GM12878 (cell line): ENCODE results near the gene LRRN2. TPM values are rescaled to one million over a fixed set of nuclear protein-coding genes. Genes with fewer than 3 reads are reported as not detected.

ENCODE experiments used
- ATAC-seq: fragments of 200-7000 bp; cut with Tn5 transposase; 3 replicates; pipeline ENCODE4 v1.9.1; 2020; ENCODE audit warnings: mild to moderate bottlenecking, moderate library complexity
- BruUV-seq: library from RNA; stranded (reverse); fragments of 400-500 nt; replicated peaks from 2 replicates; lab custom pipeline; 2021; lab: Mats Ljungman, UMichigan
- CTCF ChIA-PET: fragments of 300-600 bp; sonication (Branson Sonifier 250); formaldehyde crosslinking; extraction: SDS; loops from one replicate; lab custom pipeline; 2021; ENCODE audit warnings: inconsistent platforms; lab: Yijun Ruan, JAX
- POLR2A ChIA-PET: fragments of 350-600 bp; formaldehyde crosslinking; extraction: SDS; loops from one replicate; lab custom pipeline; 2021; ENCODE audit warnings: inconsistent platforms; lab: Charles Lee
- RAD21 ChIA-PET: fragments of 300-600 bp; sonication (Branson Sonifier 250); formaldehyde crosslinking; loops from one replicate; lab custom pipeline; 2023; ENCODE audit warnings: antibody characterized with exemption; ENCODE audit not compliant: unreplicated experiment; lab: Charles Lee
- SMC1A ChIA-PET: fragments of 300-600 bp; sonication (Branson Sonifier 250); formaldehyde crosslinking; loops from one replicate; lab custom pipeline; 2023; ENCODE audit not compliant: unreplicated experiment, uncharacterized antibody; lab: Charles Lee
- DNase-seq: peaks from one replicate; pipeline ENCODE4 v3.0.0-alpha.2; 2011; ENCODE audit warnings: low read depth, low spot score
- FAIRE-seq: peaks from 3 replicates; lab custom pipeline; 2011; peaks lifted over from hg19 to GRCh38; lab: Jason Lieb, UNC
- H2AFZ ChIP-seq: 2 replicates; pipeline ENCODE4 v1.6.0; 2011; ENCODE audit warnings: low read depth, low read length, control low read depth; ENCODE audit not compliant: control insufficient read depth
- H3K27ac ChIP-seq: 2 replicates; pipeline ENCODE4 v1.5.1; 2011; ENCODE audit warnings: control low read depth; ENCODE audit not compliant: control insufficient read depth, insufficient read depth
- H3K27me3 ChIP-seq, 2 experiments: replicated peaks in 1 of 2; 2 replicates each; pipeline versions ENCODE4 v1.6.0 to v1.6.1; 2011; ENCODE audit warnings: low read length in 1 of 2; ENCODE audit not compliant: control insufficient read depth in 2 of 2, insufficient read depth in 2 of 2
- H3K36me3 ChIP-seq, 2 experiments: 2 replicates each; pipeline ENCODE4 v1.5.1; 2011; ENCODE audit warnings: low read length in 1 of 2; ENCODE audit not compliant: control insufficient read depth in 2 of 2, insufficient read depth in 2 of 2
- H3K4me1 ChIP-seq: 2 replicates; pipeline ENCODE4 v1.6.1; 2011; ENCODE audit warnings: mild to moderate bottlenecking, low read length, moderate library complexity, mixed read lengths; ENCODE audit not compliant: control insufficient read depth, insufficient read depth
- H3K4me2 ChIP-seq: 2 replicates; pipeline ENCODE4 v1.6.0; 2011; ENCODE audit warnings: control low read depth; ENCODE audit not compliant: control insufficient read depth, insufficient read depth
- H3K4me3 ChIP-seq: fragments of 200-600 bp; sonication (generic); 2 replicates; pipeline ENCODE4 v1.5.1; 2016
- H3K79me2 ChIP-seq: 2 replicates; pipeline ENCODE4 v1.6.0; 2011; ENCODE audit warnings: low read length; ENCODE audit not compliant: control insufficient read depth, insufficient read depth
- H3K9ac ChIP-seq: 2 replicates; pipeline ENCODE4 v1.8.0; 2011; ENCODE audit warnings: low read length, control low read depth, mixed read lengths; ENCODE audit not compliant: control insufficient read depth, insufficient read depth
- H3K9me3 ChIP-seq: replicated peaks from 3 replicates; pipeline ENCODE4 v1.5.1; 2011; ENCODE audit warnings: mild to moderate bottlenecking, low read length; ENCODE audit not compliant: control insufficient read depth, insufficient read depth
- H4K20me1 ChIP-seq: 2 replicates; pipeline ENCODE4 v1.6.0; 2011; ENCODE audit not compliant: control insufficient read depth, insufficient read depth
- HDAC6 ChIP-seq: fragments of 200-600 bp; sonication (generic); IDR thresholded peaks from one replicate; pipeline ENCODE4 v1.8.0; 2017; ENCODE audit warnings: antibody characterized with exemption; ENCODE audit not compliant: unreplicated experiment
- NFIC ChIP-seq: IDR thresholded peaks from 2 replicates; pipeline ENCODE4 v1.6.1; 2012; ENCODE audit warnings: low read depth, mild to moderate bottlenecking, inconsistent platforms, low read length, moderate library complexity
- NR2C1 ChIP-seq: fragments of 450-650 bp; IDR thresholded peaks from 2 replicates; pipeline ENCODE4 v1.6.1; 2017; ENCODE audit warnings: antibody characterized with exemption, mild to moderate bottlenecking, moderate library complexity
- SIX5 ChIP-seq: IDR thresholded peaks from 2 replicates; pipeline ENCODE4 v1.6.1; 2011; ENCODE audit warnings: mild to moderate bottlenecking, low read depth, low read length, moderate library complexity; ENCODE audit not compliant: severe bottlenecking
- ZBTB11 ChIP-seq: fragments of 450-650 bp; formaldehyde crosslinking; IDR thresholded peaks from 2 replicates; pipeline ENCODE4 v1.5.0; 2022; ENCODE audit warnings: mild to moderate bottlenecking, missing genetic modification characterization
- WGBS: methylation state at CpG from one replicate; pipeline ENCODE4 v1.1.6; 2016; ENCODE audit warnings: low lambda C conversion rate; ENCODE audit not compliant: insufficient replicate concordance, insufficient coverage; ENCODE audit errors: missing lambda C conversion rate; 5-methylcytosine and 5-hydroxymethylcytosine counted together
- in situ Hi-C: fragments of 300-500 bp; cut with MboI; formaldehyde crosslinking; loops from 9 replicates; pipeline ENCODE4 v1.14.3; 2018; ENCODE audit warnings: mixed read lengths
- intact Hi-C: fragments of 100-400 bp; cut with micrococcal nuclease; formaldehyde crosslinking; loops from one replicate; pipeline ENCODE4 v1.14.2; 2022; ENCODE audit not compliant: unreplicated experiment
- polyA plus RNA-seq, 11 experiments: library from polyadenylated mRNA; depleted of rRNA in 4 of 11; unstranded in 6 of 11; stranded (reverse) in 5 of 11; fragments of >200 nt; fragmentation: Nextera tagmentation in 4 of 11; fragmentation: Illumina TruSeq in 1 of 11; extraction: Ambion mirVana in 4 of 11; extraction: Trizol in 1 of 11; gene quantifications; 1 replicate in 1 of 11; 2 replicates in 10 of 11; pipeline versions ENCODE4 v1.2.1 to v1.2.3, GENCODE V29; 2011 to 2016; ENCODE audit warnings: inconsistent platforms in 2 of 11, missing spikeins in 2 of 11, low read depth in 1 of 11
- total RNA-seq, 4 experiments: library from RNA; depleted of rRNA in 3 of 4; stranded (reverse); fragments of >200 nt in 3 of 4; fragmentation: Illumina TruSeq in 1 of 4; extraction: Trizol in 1 of 4; gene quantifications; 2 replicates each; pipeline versions ENCODE4 v1.2.1 to v1.2.3, GENCODE V29; 2013 to 2021
- TF ChIP-seq, protein P1 (sequence below): IDR thresholded peaks from 2 replicates; pipeline ENCODE4 v1.6.1; 2011; ENCODE audit warnings: low read depth, low read length, improper control_type of control experiment, borderline replicate concordance

The LRRN2 gene
- total and polyA plus RNA-seq, 10 of the 15 experiments (the other 5 are each of a cell fraction or from before 2014, with no cell fraction given), result not detected

DNA sequence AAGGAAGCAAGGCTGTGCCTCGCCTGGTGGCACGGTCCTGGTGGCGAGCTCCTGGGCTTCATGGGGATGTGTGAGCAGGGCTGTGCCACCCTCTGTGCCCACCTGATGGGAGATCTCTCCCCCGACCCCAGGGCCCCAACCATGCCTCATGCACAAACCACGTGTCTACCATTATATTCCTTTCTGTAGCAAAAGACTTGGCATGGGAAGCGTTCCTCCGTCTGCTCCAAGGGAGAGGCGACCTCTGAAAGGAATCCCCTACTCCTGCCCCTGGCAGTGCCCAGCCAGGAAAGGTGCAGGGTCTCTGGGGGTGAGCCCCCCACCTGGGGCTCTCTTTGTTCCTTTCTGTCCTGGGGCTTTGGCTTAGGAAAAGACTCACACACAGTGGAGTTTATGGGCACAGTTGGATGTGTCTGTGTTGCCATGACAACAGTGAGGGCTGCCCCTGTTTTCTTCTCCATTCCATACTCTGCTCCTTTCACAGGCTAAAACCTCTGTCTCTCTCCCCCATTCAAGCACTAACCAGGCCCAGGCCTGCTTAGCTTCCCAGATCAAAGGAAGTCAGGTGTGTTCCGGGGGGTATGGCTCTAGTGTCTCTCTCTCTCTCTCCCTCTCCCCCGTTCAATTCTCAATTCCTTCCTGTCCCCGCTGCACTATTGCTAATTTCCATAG is 21.4 kb upstream of the LRRN2 start:
- Histone ChIP-seq H3K79me2 (no peaks in the 10 kb centered on the region), H3K36me3 (no peaks in the 10 kb centered on the region), H3K4me3 (no peak overlapping the region), H3K4me2 (no peak overlapping the region), H3K27me3 (no peaks in the 10 kb centered on the region), H3K9ac (no peak overlapping the region), H4K20me1 (no peaks in the 10 kb centered on the region; the same call in 1 of the 2 replicates), H3K27ac (no peak overlapping the region), H3K4me1 (no peaks in the 10 kb centered on the region), H2AFZ (no peak overlapping the region), H3K9me3 (no peaks in the 10 kb centered on the region)
- DNase-seq (no peak), FAIRE-seq (no peak), ATAC-seq (no peak)
- WGBS, result 28% methylated on average over 11 of the region's 11 CpGs
- intact Hi-C loops, result no loop called here
- RAD21 ChIA-PET, result interaction anchor here (0.7 kb wide), 1 partner anchor 11 kb away, joined by 3 read pairs; no protein-coding TSS in a partner anchor
- SMC1A ChIA-PET, result no interaction called here
- CTCF ChIA-PET, result interaction anchor here (0.7 to 1.6 kb wide), 2 partner anchors 57 to 140 kb away, joined by 4 read pairs; no protein-coding TSS in a partner anchor
- no peak for TF ChIP-seq HDAC6
- TF ChIP-seq NFIC, result no peak
- no peak for TF ChIP-seq SIX5
- no peak for TF ChIP-seq ZBTB11 (CRISPR knock-in tag)
- TF ChIP-seq NR2C1, result no peak
- TF ChIP-seq, protein P1, sequence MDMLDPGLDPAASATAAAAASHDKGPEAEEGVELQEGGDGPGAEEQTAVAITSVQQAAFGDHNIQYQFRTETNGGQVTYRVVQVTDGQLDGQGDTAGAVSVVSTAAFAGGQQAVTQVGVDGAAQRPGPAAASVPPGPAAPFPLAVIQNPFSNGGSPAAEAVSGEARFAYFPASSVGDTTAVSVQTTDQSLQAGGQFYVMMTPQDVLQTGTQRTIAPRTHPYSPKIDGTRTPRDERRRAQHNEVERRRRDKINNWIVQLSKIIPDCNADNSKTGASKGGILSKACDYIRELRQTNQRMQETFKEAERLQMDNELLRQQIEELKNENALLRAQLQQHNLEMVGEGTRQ, result no peak
- POLR2A ChIA-PET, result no interaction called here
- no TSS peak for BruUV-seq
- in situ Hi-C loops, result no loop called here
